ENCODE results near the gene MLX. TPM values are rescaled to one million over a fixed set of nuclear protein-coding genes. Genes with fewer than 3 reads are reported as not detected.

MLX gene
- total RNA-seq, 2 experiments from 2014 or later = 29.2 to 32.1 TPM

Other genes with a start within 250 kb of the MLX start
- 100 to 1,000 TPM; 315 to 319 TPM for gene STAT3, start 178.7 kb upstream of the MLX start, total RNA-seq
- under 1 TPM; 0.14 to 0.16 TPM for gene CAVIN1, start 143.8 kb upstream of the MLX start, total RNA-seq
- 10 to 100 TPM; 10.4 to 14.4 TPM for gene ATP6V0A1, start 108.2 kb upstream of the MLX start, total RNA-seq
- gene NAGLU, start 30.9 kb upstream of the MLX start, total RNA-seq = 1 to 10 TPM; 7.8 TPM
- gene HSD17B1, start 14.2 kb upstream of the MLX start, total RNA-seq = under 1 TPM; 0.80 to 0.81 TPM
- gene COASY, start 5.0 kb upstream of the MLX start, total RNA-seq = 10 to 100 TPM; 37.8 to 40.7 TPM
- gene PSMC3IP, start 10.6 kb downstream of the MLX start, total RNA-seq = 1 to 10 TPM; 2.6 to 3.4 TPM
- gene RETREG3, start 42.3 kb downstream of the MLX start, total RNA-seq = 10 to 100 TPM; 46.7 to 48.7 TPM
- 1 to 10 TPM; 7.3 to 8.5 TPM for gene TUBG1, start 42.6 kb downstream of the MLX start, total RNA-seq
- 1 to 10 TPM; 9.0 to 9.7 TPM for gene TUBG2, start 92.2 kb downstream of the MLX start, total RNA-seq
- 1 to 10 TPM in 1 of 2 experiments, under 1 TPM in 1; 0.60 to 1.1 TPM for gene PLEKHH3, start 109.9 kb downstream of the MLX start, total RNA-seq
- 1 to 10 TPM; 1.5 to 2.4 TPM for gene CCR10, start 114.7 kb downstream of the MLX start, total RNA-seq
- gene CNTNAP1, start 115.4 kb downstream of the MLX start, total RNA-seq = 1 to 10 TPM; 4.4 to 4.5 TPM
- gene EZH1, start 177.9 kb downstream of the MLX start, total RNA-seq = 10 to 100 TPM; 73.3 to 76.1 TPM
- not detected for gene RAMP2, start 194.1 kb downstream of the MLX start, total RNA-seq
- 10 to 100 TPM; 40.6 to 45.7 TPM for gene VPS25, start 206.3 kb downstream of the MLX start, total RNA-seq
- gene WNK4, start 213.5 kb downstream of the MLX start, total RNA-seq = under 1 TPM; 0.42 to 0.74 TPM
- 1 to 10 TPM; 4.0 to 4.5 TPM for gene COA3, start 231.6 kb downstream of the MLX start, total RNA-seq
- gene CNTD1, start 231.8 kb downstream of the MLX start, total RNA-seq = not detected